Pulmonary artery endothelial cell (primary cell): Measurements from ENCODE around the gene NMNAT2. TPM values are rescaled to one million over a fixed set of nuclear protein-coding genes. Genes with fewer than 3 reads are reported as not detected.

Source experiments
- DNase-seq: peaks from one replicate; pipeline ENCODE4 v3.0.0-alpha.2; 2011; ENCODE audit warnings: low read depth, low spot score
- total RNA-seq: library from RNA; depleted of rRNA; stranded (reverse); fragments of >200 nt; gene quantifications from 2 replicates; pipeline ENCODE4 v1.2.3, GENCODE V29; 2014

The NMNAT2 gene
- total RNA-seq, 1 donor from 2014 or later, result 0.20 TPM

GRCh38 chr1:183239793-183240525, 178.2 kb downstream of the NMNAT2 start:
- DNase-seq, result no peak

DNA sequence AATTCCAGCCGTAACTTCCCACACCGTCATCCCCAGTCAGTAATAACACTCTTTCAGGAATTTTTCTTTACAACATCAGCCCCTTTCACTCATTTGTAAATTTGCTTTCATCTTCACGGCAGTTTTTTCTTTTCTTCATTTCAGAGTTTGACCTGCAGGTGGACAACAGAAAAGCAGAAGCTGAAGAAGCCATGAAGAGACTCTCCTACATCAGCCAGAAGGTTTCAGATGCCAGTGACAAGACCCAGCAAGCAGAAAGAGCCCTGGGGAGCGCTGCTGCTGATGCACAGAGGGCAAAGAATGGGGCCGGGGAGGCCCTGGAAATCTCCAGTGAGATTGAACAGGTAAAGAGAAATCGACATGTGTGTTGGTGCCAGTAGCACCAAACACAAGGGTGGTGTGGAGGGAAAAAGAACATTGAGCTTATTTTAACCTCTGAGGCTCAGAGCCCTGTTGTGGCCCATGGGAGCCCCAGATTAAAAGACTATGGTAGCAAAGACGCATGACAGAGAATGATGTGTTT, 178.9 kb downstream of the NMNAT2 start:
- DNase-seq, result no peak

GRCh38 chr1:183238071-183238470, 180.1 kb downstream of the NMNAT2 start:
- DNase-seq, result no peak

DNA sequence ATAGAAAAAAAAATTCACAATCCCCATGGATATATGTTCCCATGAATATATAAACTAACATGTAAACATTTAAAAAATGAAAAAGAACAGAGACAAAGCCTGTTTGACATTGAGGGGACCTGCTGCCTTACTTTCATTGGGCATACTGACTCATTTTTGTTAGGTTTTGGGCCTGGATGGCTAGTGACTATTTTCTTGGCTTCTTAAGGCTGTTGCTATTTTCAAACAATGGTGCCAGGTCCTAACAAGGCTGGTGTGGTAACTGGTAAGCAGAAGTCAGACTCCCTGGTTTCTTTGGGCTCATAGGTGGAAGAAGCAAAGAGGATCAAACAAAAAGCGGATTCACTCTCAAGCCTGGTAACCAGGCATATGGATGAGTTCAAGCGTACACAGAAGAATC, 181.1 kb downstream of the NMNAT2 start:
- DNase-seq, result no peak

GRCh38 chr1:183236158-183236725, 181.9 kb downstream of the NMNAT2 start:
- DNase-seq, result no peak

- DNase-seq, result no peak
These were observed 182.7 kb downstream of the NMNAT2 start for GRCh38 chr1:183235503-183235902.

GRCh38 chr1:183234660-183235476, 183.3 kb downstream of the NMNAT2 start:
- DNase-seq, result peak; percentile 94

GRCh38 chr1:183233113-183233512, 185.1 kb downstream of the NMNAT2 start:
- DNase-seq, result no peak

GRCh38 chr1:183231545-183231944, 186.6 kb downstream of the NMNAT2 start:
- DNase-seq, result no peak

DNA sequence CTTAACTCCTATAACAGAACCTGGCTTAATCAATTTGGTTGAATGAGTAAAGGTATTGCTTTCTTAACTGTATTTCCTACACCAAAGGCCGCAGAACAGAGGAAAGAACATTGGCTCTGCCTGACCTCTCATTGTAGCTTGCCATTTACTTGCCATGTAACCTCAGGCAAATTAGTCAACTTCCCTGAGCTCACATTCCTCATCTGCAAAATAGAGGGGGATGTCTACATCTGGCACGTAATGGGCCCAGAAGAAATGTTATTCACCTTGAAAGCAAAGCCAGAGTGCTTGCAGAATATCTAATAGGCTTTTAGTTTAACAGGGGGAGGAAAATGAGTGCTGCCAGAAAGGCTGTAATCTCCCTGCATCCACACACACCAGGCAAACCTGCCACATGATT, 187.8 kb downstream of the NMNAT2 start:
- DNase-seq, result peak; percentile 72

GRCh38 chr1:183228347-183229220, 189.6 kb downstream of the NMNAT2 start:
- no peak for DNase-seq

DNA sequence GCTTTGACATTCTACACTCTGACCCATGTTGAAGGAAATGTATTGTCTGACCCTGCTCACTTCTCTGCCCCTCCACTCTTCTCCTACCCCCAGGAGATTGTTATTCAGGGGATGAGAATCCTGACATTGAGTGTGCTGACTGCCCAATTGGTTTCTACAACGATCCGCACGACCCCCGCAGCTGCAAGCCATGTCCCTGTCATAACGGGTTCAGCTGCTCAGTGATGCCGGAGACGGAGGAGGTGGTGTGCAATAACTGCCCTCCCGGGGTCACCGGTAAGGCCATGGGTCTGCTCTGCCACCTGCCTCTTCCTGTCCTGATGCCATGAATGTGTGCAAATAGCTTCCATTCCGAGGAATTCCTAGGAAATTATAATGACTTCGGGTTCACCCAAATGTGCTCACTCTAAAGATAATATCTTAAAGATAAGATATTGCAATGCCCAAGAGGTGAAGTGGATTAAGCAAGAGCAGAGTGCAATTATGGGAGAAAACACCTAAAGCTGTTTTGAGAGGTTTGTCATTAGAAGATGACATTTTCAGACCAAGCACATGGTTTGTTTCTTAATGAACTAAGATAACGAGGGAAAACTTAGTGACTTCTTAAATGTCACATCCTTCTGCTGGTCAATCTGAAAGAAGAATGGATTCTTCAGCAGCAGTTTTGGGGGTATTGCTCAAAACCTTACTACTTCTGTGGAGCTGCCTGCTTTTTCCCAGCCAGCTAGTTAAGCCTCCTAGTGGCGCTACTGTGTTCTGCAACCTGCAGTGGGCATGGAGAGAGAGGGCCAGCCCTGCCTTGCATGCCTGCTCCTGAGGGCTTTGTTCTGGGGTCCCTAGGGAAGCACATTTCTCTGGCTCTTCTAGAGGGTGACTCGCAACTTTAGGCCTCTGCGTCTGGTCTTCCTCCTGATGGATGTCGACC, 190.5 kb downstream of the NMNAT2 start:
- DNase-seq, result no peak

- DNase-seq, result no peak
These were observed 191.2 kb downstream of the NMNAT2 start for GRCh38 chr1:183226963-183227362.

DNA sequence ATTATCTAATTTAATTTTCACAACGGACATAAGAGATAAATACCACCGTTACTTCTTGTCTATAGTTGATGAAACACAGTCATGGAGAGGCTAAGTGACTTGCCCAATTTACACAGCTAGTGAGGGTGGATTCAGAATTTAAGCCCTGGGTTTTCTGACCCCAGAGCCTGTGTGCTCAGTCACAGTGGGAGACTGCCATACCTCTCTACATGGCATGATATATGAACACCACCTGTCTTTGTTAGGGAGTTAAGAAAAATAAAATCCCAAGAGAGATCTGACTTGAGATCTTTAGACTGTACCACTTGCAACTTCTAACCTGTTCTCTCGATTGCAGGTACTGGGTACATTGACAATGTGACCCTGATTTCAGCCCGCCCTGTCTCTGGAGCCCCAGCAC, 191.8 kb downstream of the NMNAT2 start:
- no peak for DNase-seq

DNA sequence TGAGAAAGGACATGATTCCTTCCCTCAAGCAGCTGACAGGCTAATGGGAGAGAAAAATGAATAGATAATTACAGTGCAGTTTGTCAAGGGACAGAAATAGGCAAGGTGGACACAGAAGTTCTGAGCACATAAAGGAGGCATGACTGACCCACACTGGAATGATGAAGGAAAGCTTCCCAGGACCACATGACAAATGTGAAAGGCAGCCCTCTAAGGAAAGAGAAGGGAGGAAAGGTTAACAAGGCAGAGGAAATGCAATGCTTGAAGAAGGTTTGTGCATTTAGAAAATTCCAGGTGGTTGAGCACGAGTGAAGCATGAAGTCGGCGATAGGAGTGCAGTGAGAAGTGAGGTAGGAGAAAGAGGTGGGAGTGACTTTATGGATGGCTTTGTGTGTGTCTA, 194.7 kb downstream of the NMNAT2 start:
- DNase-seq, result no peak

- no peak for DNase-seq
These were observed 195.3 kb downstream of the NMNAT2 start for GRCh38 chr1:183222909-183223308.

DNA sequence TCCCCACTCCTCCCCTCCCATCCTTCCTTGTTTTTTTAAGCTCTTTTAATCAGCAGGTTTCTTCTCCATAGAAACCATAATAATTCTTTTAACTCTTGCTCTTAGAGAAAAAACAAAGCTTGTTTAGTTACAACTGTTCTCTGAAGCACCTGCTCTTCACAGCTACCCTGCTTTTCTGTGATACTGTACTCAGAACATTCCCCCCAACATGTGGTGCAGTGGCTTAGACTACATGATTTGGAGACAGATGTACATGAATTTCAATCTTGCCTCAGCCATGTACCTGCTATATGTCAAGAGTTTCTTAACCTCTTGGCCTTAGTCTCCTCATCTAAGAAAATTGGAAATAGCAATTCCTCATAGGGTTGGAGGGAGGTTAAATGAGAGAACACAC, 198.6 kb downstream of the NMNAT2 start:
- DNase-seq, result no peak

DNA sequence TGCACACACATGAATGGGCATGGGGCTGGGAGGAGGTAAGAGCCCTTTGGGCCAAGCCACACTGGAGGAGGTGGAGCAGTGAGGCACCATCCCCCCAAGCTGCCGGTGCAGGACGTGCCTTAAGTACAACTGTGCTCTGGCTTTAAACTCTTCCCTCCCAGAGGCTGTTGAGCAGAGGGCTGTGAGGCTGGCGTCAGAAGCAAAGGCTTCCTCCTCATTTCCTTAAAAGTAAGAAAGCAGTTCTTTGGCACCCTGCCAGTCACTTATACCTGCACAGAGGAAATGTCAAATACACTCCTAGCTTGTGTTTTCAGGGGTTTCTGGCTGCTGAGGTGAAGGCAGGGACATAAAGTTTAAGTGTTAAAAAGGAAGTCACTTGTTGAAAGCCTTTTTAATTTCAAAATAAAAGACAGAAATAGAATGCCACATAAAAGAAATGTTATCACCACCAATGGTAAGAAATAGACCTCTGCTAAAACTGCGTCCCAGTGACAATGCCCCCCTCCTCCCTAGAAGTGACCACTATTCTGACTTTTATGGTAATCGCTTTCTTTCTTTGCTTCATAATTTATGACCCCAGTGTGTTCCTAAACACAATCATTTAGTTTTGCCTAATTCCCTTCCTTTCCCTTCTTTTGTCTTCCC, 199.1 kb downstream of the NMNAT2 start:
- no peak for DNase-seq

DNA sequence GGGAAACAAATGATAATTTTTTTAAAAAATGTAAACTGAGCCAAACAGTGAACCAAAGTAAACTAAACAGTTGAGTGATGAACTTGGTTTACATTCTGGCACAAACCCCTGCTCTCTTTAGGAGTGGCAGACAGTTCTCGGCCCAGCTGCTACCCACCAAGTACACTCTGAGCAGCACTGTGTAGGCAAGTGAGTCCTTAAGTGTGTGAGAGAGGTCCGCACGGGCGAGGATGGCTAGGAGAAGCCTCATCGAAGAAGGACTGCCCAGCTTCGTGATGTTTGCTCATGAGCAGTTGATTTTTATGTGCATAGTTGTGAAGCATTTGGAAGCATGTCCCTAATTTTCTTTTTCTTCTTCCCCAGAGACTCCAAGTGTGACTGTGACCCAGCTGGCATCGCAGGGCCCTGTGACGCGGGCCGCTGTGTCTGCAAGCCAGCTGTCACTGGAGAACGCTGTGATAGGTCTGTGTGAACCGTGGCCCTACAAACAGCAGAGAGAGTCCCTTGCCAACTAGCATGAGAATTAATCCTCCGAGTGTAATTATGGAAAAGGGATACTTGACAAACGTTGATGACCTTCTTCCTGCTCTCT, 200.1 kb downstream of the NMNAT2 start:
- no peak for DNase-seq
